Loucy (cell line): Measurements from ENCODE around the gene FNDC10.

ENCODE experiments used
- H2AFZ ChIP-seq: fragments of 200-600 bp; sonication (generic); 2 replicates; pipeline ENCODE4 v1.6.0; 2016; ENCODE audit warnings: antibody characterized with exemption, mild to moderate bottlenecking, low read length, moderate library complexity
- H3F3A ChIP-seq: fragments of 200-600 bp; 2 replicates; pipeline ENCODE4 v1.6.0; 2016; ENCODE audit warnings: antibody characterized with exemption, low read depth, mild to moderate bottlenecking
- H3K27me3 ChIP-seq: fragments of 200-600 bp; sonication (generic); 2 replicates; pipeline ENCODE4 v1.6.1; 2014; ENCODE audit warnings: low read length, mild to moderate bottlenecking; ENCODE audit not compliant: insufficient read depth, poor library complexity, severe bottlenecking
- H3K36me3 ChIP-seq: fragments of 200-600 bp; sonication (generic); 2 replicates; pipeline ENCODE4 v1.6.1; 2016; ENCODE audit warnings: low read length; ENCODE audit not compliant: insufficient read depth
- H3K4me1 ChIP-seq: fragments of 200-600 bp; sonication (generic); 2 replicates; pipeline ENCODE4 v1.5.1; 2014; ENCODE audit warnings: low read length, mild to moderate bottlenecking; ENCODE audit not compliant: insufficient read depth, poor library complexity, severe bottlenecking
- H3K4me2 ChIP-seq: fragments of 200-600 bp; sonication (generic); 2 replicates; pipeline ENCODE4 v1.6.0; 2014; ENCODE audit warnings: antibody characterized with exemption, low read length, low read depth, mild to moderate bottlenecking; ENCODE audit not compliant: poor library complexity, severe bottlenecking
- H3K4me3 ChIP-seq: fragments of 200-600 bp; sonication (generic); 2 replicates; pipeline ENCODE4 v1.5.1; 2014; ENCODE audit warnings: low read length, mild to moderate bottlenecking, mixed read lengths; ENCODE audit not compliant: poor library complexity, severe bottlenecking
- H3K79me2 ChIP-seq: fragments of 200-600 bp; sonication (generic); 2 replicates; pipeline ENCODE4 v1.6.1; 2014; ENCODE audit warnings: low read length; ENCODE audit not compliant: insufficient read depth
- H3K9ac ChIP-seq: fragments of 200-600 bp; sonication (generic); 2 replicates; pipeline ENCODE4 v1.6.0; 2014; ENCODE audit warnings: mild to moderate bottlenecking, low read depth, low read length, moderate library complexity; ENCODE audit not compliant: poor library complexity, severe bottlenecking
- H3K9me2 ChIP-seq: fragments of 200-600 bp; sonication (generic); replicated peaks from 2 replicates; pipeline ENCODE4 v1.6.1; 2016; ENCODE audit warnings: low read depth, low read length, mixed read lengths
- H3K9me3 ChIP-seq: fragments of 200-600 bp; sonication (generic); 2 replicates; pipeline ENCODE4 v1.6.1; 2014; ENCODE audit warnings: mild to moderate bottlenecking, antibody characterized with exemption, low read length, low read depth; ENCODE audit not compliant: insufficient read depth
- H4K20me1 ChIP-seq: fragments of 200-600 bp; sonication (generic); 2 replicates; pipeline ENCODE4 v1.6.0; 2014; ENCODE audit warnings: antibody characterized with exemption, low read length, mild to moderate bottlenecking; ENCODE audit not compliant: insufficient read depth, poor library complexity, severe bottlenecking
- EZH2phosphoT487 ChIP-seq: fragments of 200-600 bp; IDR thresholded peaks from 2 replicates; pipeline ENCODE4 v1.6.1; 2018; ENCODE audit warnings: antibody characterized with exemption, mild to moderate bottlenecking, moderate library complexity, borderline replicate concordance
- TF ChIP-seq, protein P1 (sequence below): fragments of 200-600 bp; sonication (generic); conservative IDR thresholded peaks from 2 replicates; pipeline ENCODE4 v1.5.1; 2014; ENCODE audit warnings: mild to moderate bottlenecking, antibody characterized with exemption, low read length

The FNDC10 gene

GRCh38 chr1:1565340-1565739, 34.6 kb downstream of the FNDC10 start:
- Histone ChIP-seq H3K4me3 (no peak overlapping the region), H3K9me2 (no peaks in the 10 kb centered on the region), H3F3A (no peaks in the 10 kb centered on the region), H3K36me3 (peaks cover 50% of the 10 kb centered on the region; the same call in 1 of the 2 replicates), H3K27me3 (no peaks in the 10 kb centered on the region), H3K4me2 (no peak overlapping the region), H3K9ac (no peak overlapping the region), H3K4me1 (peaks cover 16% of the 10 kb centered on the region), H3K79me2 (peaks cover 61% of the 10 kb centered on the region), H2AFZ (no peak overlapping the region), H4K20me1 (peaks cover 48% of the 10 kb centered on the region), H3K9me3 (no peaks in the 10 kb centered on the region)
- TF ChIP-seq EZH2phosphoT487, result no peak
- TF ChIP-seq, protein P1, sequence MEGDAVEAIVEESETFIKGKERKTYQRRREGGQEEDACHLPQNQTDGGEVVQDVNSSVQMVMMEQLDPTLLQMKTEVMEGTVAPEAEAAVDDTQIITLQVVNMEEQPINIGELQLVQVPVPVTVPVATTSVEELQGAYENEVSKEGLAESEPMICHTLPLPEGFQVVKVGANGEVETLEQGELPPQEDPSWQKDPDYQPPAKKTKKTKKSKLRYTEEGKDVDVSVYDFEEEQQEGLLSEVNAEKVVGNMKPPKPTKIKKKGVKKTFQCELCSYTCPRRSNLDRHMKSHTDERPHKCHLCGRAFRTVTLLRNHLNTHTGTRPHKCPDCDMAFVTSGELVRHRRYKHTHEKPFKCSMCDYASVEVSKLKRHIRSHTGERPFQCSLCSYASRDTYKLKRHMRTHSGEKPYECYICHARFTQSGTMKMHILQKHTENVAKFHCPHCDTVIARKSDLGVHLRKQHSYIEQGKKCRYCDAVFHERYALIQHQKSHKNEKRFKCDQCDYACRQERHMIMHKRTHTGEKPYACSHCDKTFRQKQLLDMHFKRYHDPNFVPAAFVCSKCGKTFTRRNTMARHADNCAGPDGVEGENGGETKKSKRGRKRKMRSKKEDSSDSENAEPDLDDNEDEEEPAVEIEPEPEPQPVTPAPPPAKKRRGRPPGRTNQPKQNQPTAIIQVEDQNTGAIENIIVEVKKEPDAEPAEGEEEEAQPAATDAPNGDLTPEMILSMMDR, result no peak

DNA sequence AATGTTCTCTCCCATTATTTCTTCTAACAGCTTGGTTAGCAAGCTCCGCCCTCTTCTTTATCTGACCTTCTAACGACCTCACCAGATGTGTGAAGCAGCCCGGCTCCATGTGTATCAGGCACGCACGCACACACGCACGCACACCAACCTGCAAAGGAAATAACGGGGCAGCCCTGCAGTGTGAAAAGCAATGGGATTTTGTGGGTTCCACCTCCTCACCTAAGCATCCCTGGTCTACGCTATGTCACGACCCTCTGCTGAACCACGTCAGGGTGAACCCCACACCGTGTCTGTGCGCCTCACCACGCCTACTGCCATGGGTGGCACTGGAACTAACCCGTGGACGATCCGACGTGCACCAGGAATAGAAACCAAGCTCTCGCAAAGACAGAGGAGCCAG, 35.7 kb downstream of the FNDC10 start:
- peaks cover 5% of the 10 kb centered on the region for H3K4me1 ChIP-seq
- no peaks in the 10 kb centered on the region for H3F3A ChIP-seq
- H2AFZ ChIP-seq, result no peak overlapping the region
- H3K79me2 ChIP-seq, result peaks cover 50% of the 10 kb centered on the region
- H3K4me2 ChIP-seq, result no peak overlapping the region
- no peak overlapping the region for H3K4me3 ChIP-seq
- no peak overlapping the region for H3K9ac ChIP-seq
- H3K36me3 ChIP-seq, result peaks cover 54% of the 10 kb centered on the region; the same call in 1 of the 2 replicates
- H3K27me3 ChIP-seq, result no peaks in the 10 kb centered on the region
- H4K20me1 ChIP-seq, result peaks cover 37% of the 10 kb centered on the region
- H3K9me2 ChIP-seq, result no peaks in the 10 kb centered on the region
- no peak for TF ChIP-seq EZH2phosphoT487
- TF ChIP-seq, protein P1, result no peak
- H3K9me3 ChIP-seq, result no peaks in the 10 kb centered on the region

DNA sequence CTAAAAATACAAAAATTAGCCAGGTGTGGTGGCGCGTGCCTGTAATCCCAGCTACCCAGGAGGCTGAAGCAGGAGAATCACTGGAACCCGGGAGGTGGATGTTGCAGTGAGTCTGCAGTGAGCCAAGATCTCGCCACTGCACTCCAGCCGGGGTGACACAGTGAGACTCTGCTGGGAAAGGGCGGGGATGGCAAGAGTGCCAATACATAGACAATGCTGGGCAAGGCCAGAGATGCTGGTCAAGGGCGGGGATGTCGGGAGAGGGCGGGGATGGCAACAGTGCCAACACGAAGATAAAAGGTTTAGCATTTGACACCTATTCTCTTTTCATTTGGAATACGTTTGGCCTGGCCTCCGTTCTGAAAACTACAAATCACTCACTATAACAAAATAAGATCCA, 36.2 kb downstream of the FNDC10 start:
- TF ChIP-seq EZH2phosphoT487, result no peak
- TF ChIP-seq, protein P1, result no peak
- Histone ChIP-seq H3K27me3 (no peaks in the 10 kb centered on the region), H3K9ac (no peak overlapping the region), H3K9me2 (no peaks in the 10 kb centered on the region), H3K79me2 (peaks cover 44% of the 10 kb centered on the region), H3K9me3 (no peaks in the 10 kb centered on the region), H3F3A (no peaks in the 10 kb centered on the region), H3K36me3 (peaks cover 54% of the 10 kb centered on the region; the same call in 1 of the 2 replicates), H4K20me1 (peaks cover 34% of the 10 kb centered on the region), H3K4me3 (no peak overlapping the region), H3K4me1 (peaks cover 3% of the 10 kb centered on the region), H3K4me2 (no peak overlapping the region), H2AFZ (no peak overlapping the region)
